HG03520 (cell line): ENCODE results near the gene PLRG1.

ENCODE experiments used
- ATAC-seq: cut with Tn5 transposase; IDR thresholded peaks from one replicate; pipeline ENCODE4 v1.9.1; 2021; ENCODE audit warnings: mild to moderate bottlenecking, moderate library complexity; ENCODE audit not compliant: unreplicated experiment

PLRG1 gene

GRCh38 chr4:154574311-154574710 lies 24.1 kb upstream of the PLRG1 start:
- ATAC-seq, result no peak

- ATAC-seq, result no peak
Observed at GRCh38 chr4:154573190-154573870, 23.1 kb upstream of the PLRG1 start.

- ATAC-seq, result no peak
Observed at GRCh38 chr4:154569584-154569983, 19.4 kb upstream of the PLRG1 start.

- no peak for ATAC-seq
Observed at GRCh38 chr4:154569028-154569427, 18.8 kb upstream of the PLRG1 start.

GRCh38 chr4:154566639-154567204 lies 16.5 kb upstream of the PLRG1 start:
- ATAC-seq, result no peak

GRCh38 chr4:154565704-154566103 lies 15.5 kb upstream of the PLRG1 start:
- ATAC-seq, result no peak

GRCh38 chr4:154564311-154564710 lies 14.1 kb upstream of the PLRG1 start:
- no peak for ATAC-seq

- no peak for ATAC-seq
Observed at GRCh38 chr4:154562697-154563254, 12.6 kb upstream of the PLRG1 start, which contains the start of gene FGB. Gene FGB (plus strand): TSS chr4:154563011. CDS start chr4:154563019, 8 bp downstream.

GRCh38 chr4:154560824-154561231 lies 10.6 kb upstream of the PLRG1 start:
- ATAC-seq, result no peak

GRCh38 chr4:154560419-154560801 lies 10.2 kb upstream of the PLRG1 start:
- ATAC-seq, result no peak

GRCh38 chr4:154559494-154560418 lies 9.6 kb upstream of the PLRG1 start:
- peak; percentile 62 for ATAC-seq

- no peak for ATAC-seq
Observed at GRCh38 chr4:154559141-154559493, 8.9 kb upstream of the PLRG1 start.

- peak; percentile 42 for ATAC-seq
Observed at GRCh38 chr4:154551872-154552686, 1.9 kb upstream of the PLRG1 start.

- ATAC-seq, result no peak
Observed at GRCh38 chr4:154545689-154546088, 4.5 kb downstream of the PLRG1 start.

GRCh38 chr4:154542271-154542879 lies 7.8 kb downstream of the PLRG1 start:
- no peak for ATAC-seq

- no peak for ATAC-seq
Observed at GRCh38 chr4:154534296-154534695, 15.9 kb downstream of the PLRG1 start.

- no peak for ATAC-seq
Observed at GRCh38 chr4:154529728-154530519, 20.3 kb downstream of the PLRG1 start.

- ATAC-seq, result no peak
Observed at GRCh38 chr4:154528869-154529268, 21.3 kb downstream of the PLRG1 start.

- no peak for ATAC-seq
Observed at GRCh38 chr4:154527308-154527707, 22.9 kb downstream of the PLRG1 start.
